Karpas-422 (cell line): ENCODE results near the gene ADGRV1. TPM values are rescaled to one million over a fixed set of nuclear protein-coding genes. Genes with fewer than 3 reads are reported as not detected.

Source experiments
- DNase-seq: peaks from one replicate; pipeline ENCODE4 v3.0.0-alpha.2; 2015
- H2AFZ ChIP-seq: fragments of 200-600 bp; sonication (generic); 2 replicates; pipeline ENCODE4 v1.6.1; 2014; ENCODE audit warnings: antibody characterized with exemption, low read length, mixed read lengths
- H3K27ac ChIP-seq: fragments of 200-600 bp; sonication (generic); 2 replicates; pipeline ENCODE4 v1.5.1; 2014; ENCODE audit warnings: mild to moderate bottlenecking, low read length, moderate library complexity
- H3K27me3 ChIP-seq: fragments of 200-600 bp; sonication (generic); 2 replicates; pipeline ENCODE4 v1.6.1; 2014; ENCODE audit warnings: low read length, mixed read lengths
- H3K36me3 ChIP-seq: fragments of 200-600 bp; sonication (generic); 2 replicates; pipeline ENCODE4 v1.6.1; 2014; ENCODE audit warnings: low read length, mixed read lengths; ENCODE audit not compliant: insufficient read depth
- H3K4me1 ChIP-seq: fragments of 200-600 bp; sonication (generic); 2 replicates; pipeline ENCODE4 v1.6.1; 2014; ENCODE audit warnings: mild to moderate bottlenecking, low read length, mixed read lengths
- H3K4me2 ChIP-seq: fragments of 200-600 bp; sonication (generic); 2 replicates; pipeline ENCODE4 v1.6.1; 2014; ENCODE audit warnings: low read length, low read depth, mild to moderate bottlenecking; ENCODE audit not compliant: poor library complexity, severe bottlenecking
- H3K4me3 ChIP-seq: fragments of 200-600 bp; sonication (generic); 2 replicates; pipeline ENCODE4 v1.5.1; 2014; ENCODE audit warnings: mild to moderate bottlenecking, antibody characterized with exemption, low read length, mixed read lengths
- H3K79me2 ChIP-seq: fragments of 200-600 bp; sonication (generic); 2 replicates; pipeline ENCODE4 v1.6.1; 2014; ENCODE audit warnings: mild to moderate bottlenecking, low read length, mixed read lengths
- H3K9ac ChIP-seq: fragments of 200-600 bp; sonication (generic); 2 replicates; pipeline ENCODE4 v1.6.0; 2014; ENCODE audit warnings: low read length
- H3K9me2 ChIP-seq: fragments of 200-600 bp; sonication (generic), shearing (Covaris generic); replicated peaks from 2 replicates; pipeline ENCODE4 v1.6.0; 2014; ENCODE audit warnings: mild to moderate bottlenecking, low read length, moderate library complexity; ENCODE audit not compliant: insufficient read depth
- H3K9me3 ChIP-seq: fragments of 300-700, 200-600 bp; sonication (generic); 2 replicates; pipeline ENCODE4 v1.6.1; 2014; ENCODE audit warnings: low read length, mixed read lengths
- H4K20me1 ChIP-seq: fragments of 200-600 bp; sonication (generic); 2 replicates; pipeline ENCODE4 v1.6.1; 2014; ENCODE audit warnings: mild to moderate bottlenecking, antibody characterized with exemption, low read length, low read depth; ENCODE audit not compliant: insufficient read depth
- total RNA-seq: library from RNA; depleted of rRNA; stranded (reverse); fragments of >200 nt; shearing (Covaris generic); gene quantifications from 2 replicates; pipeline ENCODE4 v1.2.3, GENCODE V29; 2014; ENCODE audit warnings: low replicate concordance

Gene ADGRV1
- total RNA-seq, 1 experiment from 2014 or later = not detected

DNA sequence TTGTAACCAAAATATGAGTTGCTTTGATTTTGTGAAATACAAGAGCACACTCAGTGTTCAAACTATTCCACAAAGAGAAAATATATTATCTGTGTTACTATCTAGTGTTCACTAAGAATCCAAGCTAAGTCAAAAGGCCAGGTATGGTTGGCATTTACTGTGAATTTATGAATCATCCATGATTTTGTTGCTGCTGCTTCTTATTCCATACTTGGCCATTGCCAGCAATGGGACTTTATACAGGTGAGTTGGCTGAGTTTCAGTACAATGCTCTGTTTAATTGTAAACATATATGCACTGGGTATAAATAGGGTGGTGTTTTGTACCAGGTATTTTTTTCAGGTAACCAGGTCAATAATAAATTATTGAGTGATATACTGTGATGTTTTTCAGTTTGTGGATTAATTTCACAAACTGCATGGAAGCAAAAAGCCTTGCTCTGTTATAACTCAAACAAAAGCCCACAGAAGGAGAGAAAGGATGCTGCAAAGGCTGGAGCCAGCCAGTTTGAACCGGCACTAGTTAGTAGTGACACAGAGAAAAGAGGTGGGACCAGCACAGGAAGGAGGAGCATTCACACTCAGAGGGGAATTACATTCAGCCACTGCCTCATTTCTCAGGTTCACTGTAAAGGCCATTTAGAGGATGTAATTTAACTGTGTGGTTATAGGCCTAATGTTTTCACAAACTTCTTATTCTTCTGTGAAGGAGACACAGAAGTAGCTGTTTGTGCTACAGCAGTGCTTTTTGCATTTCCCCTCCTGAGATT lies 381.8 kb downstream of the ADGRV1 start:
- Histone ChIP-seq H3K27me3 (no peaks in the 10 kb centered on the region), H4K20me1 (no peaks in the 10 kb centered on the region), H3K9me3 (no peaks in the 10 kb centered on the region), H3K9ac (no peak overlapping the region), H3K9me2 (no peaks in the 10 kb centered on the region), H3K36me3 (no peaks in the 10 kb centered on the region), H2AFZ (no peak overlapping the region), H3K4me2 (no peak overlapping the region), H3K4me1 (no peaks in the 10 kb centered on the region), H3K27ac (no peak overlapping the region), H3K79me2 (no peaks in the 10 kb centered on the region), H3K4me3 (no peak overlapping the region)
- DNase-seq = no peak

DNA sequence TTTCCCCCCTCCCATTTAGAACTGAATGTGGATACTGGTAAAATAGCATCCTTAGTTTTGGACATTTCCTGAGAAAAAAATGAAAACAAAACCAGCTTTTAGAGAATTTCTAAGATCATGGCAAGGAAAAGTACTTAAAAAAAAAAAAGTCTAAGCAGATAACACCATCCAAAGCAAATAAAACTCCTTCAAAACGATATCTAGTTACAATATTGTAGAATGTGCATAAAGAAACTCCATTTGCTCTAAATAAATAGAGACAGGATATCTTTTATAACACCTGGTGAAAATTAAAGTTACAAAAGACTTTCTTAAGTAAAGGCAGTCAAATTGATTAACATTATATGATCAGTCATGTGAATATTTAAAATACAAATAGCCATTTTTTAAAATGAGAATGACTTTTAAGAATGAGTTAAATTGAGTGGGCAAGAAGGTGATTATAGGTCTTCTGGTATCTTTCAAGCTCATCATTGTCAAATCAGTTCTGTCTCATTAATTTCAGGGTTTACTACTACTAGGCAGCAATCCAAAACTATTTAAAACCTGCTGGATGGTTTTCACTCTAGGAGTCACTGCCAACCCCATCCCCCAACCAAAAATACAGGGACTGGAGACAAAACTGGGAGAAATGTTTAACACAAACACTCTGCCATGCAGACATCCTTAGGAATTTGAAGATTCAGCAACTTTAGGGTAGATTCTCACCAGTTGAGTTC lies 382.6 kb downstream of the ADGRV1 start:
- H3K27me3 ChIP-seq = no peaks in the 10 kb centered on the region
- H3K36me3 ChIP-seq = no peaks in the 10 kb centered on the region
- no peak overlapping the region for H3K9ac ChIP-seq
- H3K79me2 ChIP-seq = no peaks in the 10 kb centered on the region
- no peaks in the 10 kb centered on the region for H3K4me1 ChIP-seq
- H3K4me3 ChIP-seq = no peak overlapping the region
- no peak overlapping the region for H2AFZ ChIP-seq
- DNase-seq = no peak
- H3K9me2 ChIP-seq = no peaks in the 10 kb centered on the region
- H3K27ac ChIP-seq = no peak overlapping the region
- H3K9me3 ChIP-seq = no peaks in the 10 kb centered on the region
- no peak overlapping the region for H3K4me2 ChIP-seq
- H4K20me1 ChIP-seq = no peaks in the 10 kb centered on the region

DNA sequence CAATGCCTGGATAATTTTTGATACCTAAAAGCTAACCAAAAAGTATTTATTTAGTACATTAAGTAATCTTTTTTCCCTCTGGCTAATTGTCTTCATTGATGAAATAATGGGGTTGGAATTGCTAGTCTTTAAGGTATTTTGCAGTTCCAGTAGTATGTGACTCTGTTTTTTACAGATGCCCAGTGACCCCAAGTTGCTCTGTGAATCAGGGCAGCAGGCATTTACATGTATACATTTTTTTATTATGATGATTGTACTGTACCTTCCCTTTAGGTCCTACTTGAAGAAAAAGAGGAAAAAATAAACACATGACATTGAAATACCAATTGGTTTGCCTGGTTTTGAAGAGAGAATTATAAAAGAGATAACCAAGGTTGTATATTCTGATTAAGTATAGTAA lies 385.5 kb downstream of the ADGRV1 start:
- no peaks in the 10 kb centered on the region for H3K4me1 ChIP-seq
- H3K27ac ChIP-seq = no peak overlapping the region
- H3K79me2 ChIP-seq = no peaks in the 10 kb centered on the region
- H2AFZ ChIP-seq = no peak overlapping the region
- no peaks in the 10 kb centered on the region for H3K27me3 ChIP-seq
- no peak overlapping the region for H3K4me3 ChIP-seq
- no peaks in the 10 kb centered on the region for H3K36me3 ChIP-seq
- H3K9ac ChIP-seq = no peak overlapping the region
- no peaks in the 10 kb centered on the region for H4K20me1 ChIP-seq
- H3K9me2 ChIP-seq = no peaks in the 10 kb centered on the region
- DNase-seq = no peak
- H3K9me3 ChIP-seq = no peaks in the 10 kb centered on the region
- no peak overlapping the region for H3K4me2 ChIP-seq

DNA sequence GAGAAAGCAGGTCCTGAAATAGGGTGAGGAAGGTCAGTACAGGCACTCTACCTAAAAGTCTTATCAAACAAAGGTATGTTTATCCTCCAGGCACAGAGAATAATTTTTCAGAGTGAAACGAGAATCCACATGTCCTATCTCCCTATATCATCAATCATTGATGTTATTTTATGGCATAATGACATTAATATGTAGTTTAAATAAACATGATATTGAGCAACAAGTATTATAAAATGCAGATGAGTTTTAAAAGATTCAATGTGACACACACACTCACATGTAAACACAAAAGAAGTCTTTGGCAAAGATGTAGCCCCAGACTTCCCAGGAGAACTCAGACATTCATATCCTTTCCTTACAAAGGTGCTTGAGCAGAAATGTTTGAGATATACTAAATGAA lies 389.1 kb downstream of the ADGRV1 start:
- H3K4me3 ChIP-seq = no peak overlapping the region
- no peaks in the 10 kb centered on the region for H3K79me2 ChIP-seq
- H3K4me2 ChIP-seq = no peak overlapping the region
- H3K27me3 ChIP-seq = no peaks in the 10 kb centered on the region
- no peak overlapping the region for H3K9ac ChIP-seq
- no peak overlapping the region for H2AFZ ChIP-seq
- H4K20me1 ChIP-seq = no peaks in the 10 kb centered on the region
- no peaks in the 10 kb centered on the region for H3K9me2 ChIP-seq
- no peaks in the 10 kb centered on the region for H3K36me3 ChIP-seq
- no peak for DNase-seq
- H3K4me1 ChIP-seq = no peaks in the 10 kb centered on the region
- H3K27ac ChIP-seq = no peak overlapping the region
- H3K9me3 ChIP-seq = no peaks in the 10 kb centered on the region

DNA sequence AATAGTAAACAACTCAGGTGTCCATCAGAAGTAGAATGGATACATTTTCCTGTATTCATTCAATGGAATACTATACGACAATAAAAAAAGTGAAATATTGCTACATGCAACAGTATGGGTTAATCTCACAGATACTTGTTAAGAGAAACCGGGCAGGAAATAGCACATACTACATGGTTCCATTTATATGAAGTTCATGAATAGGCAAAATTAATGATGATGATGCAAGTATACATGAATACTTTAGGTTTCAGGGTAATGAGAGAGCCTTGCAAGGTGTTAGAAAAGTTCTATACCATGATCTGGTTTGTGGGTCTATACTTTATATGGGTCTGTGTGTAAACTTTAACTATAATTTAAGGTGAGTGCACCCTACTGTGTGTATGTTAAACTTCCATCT lies 390.4 kb downstream of the ADGRV1 start:
- H3K4me2 ChIP-seq = no peak overlapping the region
- no peak overlapping the region for H3K27ac ChIP-seq
- H3K9ac ChIP-seq = no peak overlapping the region
- H3K9me3 ChIP-seq = no peaks in the 10 kb centered on the region
- H4K20me1 ChIP-seq = no peaks in the 10 kb centered on the region
- H2AFZ ChIP-seq = no peak overlapping the region
- H3K36me3 ChIP-seq = no peaks in the 10 kb centered on the region
- no peak for DNase-seq
- no peaks in the 10 kb centered on the region for H3K4me1 ChIP-seq
- H3K79me2 ChIP-seq = no peaks in the 10 kb centered on the region
- no peak overlapping the region for H3K4me3 ChIP-seq
- no peaks in the 10 kb centered on the region for H3K27me3 ChIP-seq
- no peaks in the 10 kb centered on the region for H3K9me2 ChIP-seq

DNA sequence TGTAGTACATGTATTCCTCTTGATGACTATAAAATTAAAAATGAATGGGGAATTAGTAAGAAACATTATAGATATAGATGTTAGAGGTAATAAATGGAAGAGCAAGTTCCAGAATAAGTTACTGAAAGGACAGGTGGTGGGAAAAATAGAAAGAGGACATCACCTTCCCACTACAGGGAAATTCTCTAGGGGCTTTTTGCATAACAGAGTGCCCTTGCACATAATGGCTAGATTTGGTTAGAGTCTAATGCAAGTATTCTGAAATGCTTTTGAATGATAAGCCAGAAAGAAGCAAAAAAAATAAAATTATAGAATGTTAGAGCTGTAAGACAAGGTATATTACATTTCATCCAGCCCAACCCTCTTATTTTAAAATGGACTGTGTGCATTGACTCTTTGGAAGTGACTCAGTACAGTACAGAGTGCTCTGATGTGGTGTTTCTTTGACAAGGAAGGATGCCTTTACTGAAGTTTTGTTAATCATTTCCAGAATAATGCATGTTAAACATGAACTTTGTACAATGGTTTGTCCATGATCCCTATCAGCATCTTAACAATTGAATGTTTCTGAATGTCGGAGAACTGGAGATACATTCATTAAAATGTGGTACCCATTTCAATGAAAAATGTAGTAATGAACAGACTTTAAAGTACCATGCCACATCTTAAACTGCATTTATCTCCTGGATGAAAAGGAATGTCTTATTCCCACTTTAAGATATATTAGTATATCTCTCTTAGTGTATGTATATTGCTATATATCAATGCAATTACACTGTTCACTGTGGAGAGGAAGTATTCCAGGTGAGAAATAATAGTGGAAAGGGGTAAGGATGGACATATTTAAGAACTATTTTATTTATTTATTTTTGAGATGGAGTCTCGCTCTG lies 391.1 kb downstream of the ADGRV1 start:
- no peak overlapping the region for H2AFZ ChIP-seq
- no peaks in the 10 kb centered on the region for H4K20me1 ChIP-seq
- no peak overlapping the region for H3K4me2 ChIP-seq

DNA sequence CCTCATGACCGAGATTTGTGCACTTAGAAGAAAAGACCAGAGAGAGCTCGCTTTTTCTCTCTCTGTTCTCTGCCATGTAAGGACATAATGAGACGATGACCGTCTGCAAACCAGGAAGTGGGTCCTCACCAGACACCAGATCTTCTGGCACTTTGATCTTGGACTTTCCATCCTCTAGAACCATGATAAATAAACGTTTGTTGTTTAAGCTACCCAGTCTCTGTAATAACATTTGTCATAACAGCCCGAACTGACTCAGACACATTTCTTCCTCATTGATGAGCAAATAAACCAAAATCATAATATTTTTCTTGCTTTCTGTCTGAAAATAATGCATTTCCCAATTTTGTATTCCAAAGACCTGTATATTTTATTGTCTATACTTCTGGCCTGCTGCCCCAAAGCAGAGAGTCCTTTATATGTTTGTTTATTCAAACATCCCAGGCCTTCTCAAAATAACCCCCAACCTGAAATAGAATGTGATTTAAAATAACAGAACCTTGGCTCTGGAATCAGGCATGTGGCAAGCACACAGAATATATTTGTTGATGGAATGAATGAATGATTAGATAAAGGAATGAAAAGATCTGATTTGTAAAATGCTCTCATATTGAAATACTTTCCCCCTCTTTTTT lies 396.5 kb downstream of the ADGRV1 start:
- H3K27ac ChIP-seq = no peak overlapping the region
- H2AFZ ChIP-seq = no peak overlapping the region
- H3K4me1 ChIP-seq = no peaks in the 10 kb centered on the region
- no peaks in the 10 kb centered on the region for H3K9me3 ChIP-seq
- H3K79me2 ChIP-seq = no peaks in the 10 kb centered on the region
- no peaks in the 10 kb centered on the region for H4K20me1 ChIP-seq
- no peak overlapping the region for H3K4me2 ChIP-seq
- no peak overlapping the region for H3K9ac ChIP-seq
- no peaks in the 10 kb centered on the region for H3K9me2 ChIP-seq
- no peak for DNase-seq
- H3K4me3 ChIP-seq = no peak overlapping the region
- no peaks in the 10 kb centered on the region for H3K27me3 ChIP-seq
- H3K36me3 ChIP-seq = no peaks in the 10 kb centered on the region

More for the DNA sequence above, 391.1 kb downstream of the ADGRV1 start:
- H3K9me2 ChIP-seq = no peaks in the 10 kb centered on the region
- H3K4me1 ChIP-seq = no peaks in the 10 kb centered on the region
- H3K36me3 ChIP-seq = no peaks in the 10 kb centered on the region
- no peaks in the 10 kb centered on the region for H3K27me3 ChIP-seq
- no peaks in the 10 kb centered on the region for H3K9me3 ChIP-seq
- H3K4me3 ChIP-seq = no peak overlapping the region
- DNase-seq = no peak
- H3K9ac ChIP-seq = no peak overlapping the region
- H3K27ac ChIP-seq = no peak overlapping the region
- no peaks in the 10 kb centered on the region for H3K79me2 ChIP-seq
